GM21529 (cell line): ENCODE results near the gene R3HDM2.
"Not testable (repeated sequence)": the region's sequence is repeated elsewhere in the genome, so short reads cannot be mapped to it uniquely, and the experiment has no call there.

ENCODE experiments used
- ATAC-seq: cut with Tn5 transposase; IDR thresholded peaks from one replicate; pipeline ENCODE4 v1.9.1; 2021; ENCODE audit not compliant: unreplicated experiment

Gene R3HDM2

GRCh38 chr12:57384478-57384877 lies 46.4 kb downstream of the R3HDM2 start:
- ATAC-seq: no peak

GRCh38 chr12:57381693-57382220 lies 49.1 kb downstream of the R3HDM2 start:
- ATAC-seq: no peak

- no peak for ATAC-seq
Measured at GRCh38 chr12:57380300-57380699, 50.5 kb downstream of the R3HDM2 start.

- ATAC-seq: no peak
Measured at GRCh38 chr12:57377103-57377840, 53.6 kb downstream of the R3HDM2 start.

GRCh38 chr12:57372233-57372632 lies 58.6 kb downstream of the R3HDM2 start:
- ATAC-seq: no peak

GRCh38 chr12:57370696-57371095 lies 60.1 kb downstream of the R3HDM2 start:
- no peak for ATAC-seq

- ATAC-seq: no peak
Measured at GRCh38 chr12:57370072-57370471, 60.8 kb downstream of the R3HDM2 start.

- no peak for ATAC-seq
Measured at GRCh38 chr12:57369202-57369601, 61.6 kb downstream of the R3HDM2 start.

GRCh38 chr12:57368349-57369095 lies 62.3 kb downstream of the R3HDM2 start:
- no peak for ATAC-seq

GRCh38 chr12:57367121-57367520 lies 63.7 kb downstream of the R3HDM2 start:
- no peak for ATAC-seq

GRCh38 chr12:57366315-57366714 lies 64.5 kb downstream of the R3HDM2 start:
- no peak for ATAC-seq

- not testable (repeated sequence) for ATAC-seq
Measured at GRCh38 chr12:57364156-57364555, 66.7 kb downstream of the R3HDM2 start.

GRCh38 chr12:57360468-57360867 lies 70.4 kb downstream of the R3HDM2 start:
- ATAC-seq: no peak

GRCh38 chr12:57358646-57359045 lies 72.2 kb downstream of the R3HDM2 start:
- no peak for ATAC-seq

GRCh38 chr12:57355734-57356133 lies 75.1 kb downstream of the R3HDM2 start:
- ATAC-seq: no peak

- ATAC-seq: no peak
Measured at GRCh38 chr12:57352166-57352565, 78.7 kb downstream of the R3HDM2 start.

- ATAC-seq: no peak
Measured at GRCh38 chr12:57347284-57347683, 83.6 kb downstream of the R3HDM2 start.

GRCh38 chr12:57343703-57344378 lies 87.0 kb downstream of the R3HDM2 start:
- no peak for ATAC-seq

GRCh38 chr12:57342207-57342691 lies 88.6 kb downstream of the R3HDM2 start:
- no peak for ATAC-seq

- no peak for ATAC-seq
Measured at GRCh38 chr12:57341275-57341990, 89.4 kb downstream of the R3HDM2 start.

GRCh38 chr12:57340104-57340503 lies 90.7 kb downstream of the R3HDM2 start:
- no peak for ATAC-seq
